ENCODE measurements around the gene NLRP1.
"Not testable (repeated sequence)": the region's sequence is repeated elsewhere in the genome, so short reads cannot be mapped to it uniquely, and the experiment has no call there.

NLRP1 gene

DNA sequence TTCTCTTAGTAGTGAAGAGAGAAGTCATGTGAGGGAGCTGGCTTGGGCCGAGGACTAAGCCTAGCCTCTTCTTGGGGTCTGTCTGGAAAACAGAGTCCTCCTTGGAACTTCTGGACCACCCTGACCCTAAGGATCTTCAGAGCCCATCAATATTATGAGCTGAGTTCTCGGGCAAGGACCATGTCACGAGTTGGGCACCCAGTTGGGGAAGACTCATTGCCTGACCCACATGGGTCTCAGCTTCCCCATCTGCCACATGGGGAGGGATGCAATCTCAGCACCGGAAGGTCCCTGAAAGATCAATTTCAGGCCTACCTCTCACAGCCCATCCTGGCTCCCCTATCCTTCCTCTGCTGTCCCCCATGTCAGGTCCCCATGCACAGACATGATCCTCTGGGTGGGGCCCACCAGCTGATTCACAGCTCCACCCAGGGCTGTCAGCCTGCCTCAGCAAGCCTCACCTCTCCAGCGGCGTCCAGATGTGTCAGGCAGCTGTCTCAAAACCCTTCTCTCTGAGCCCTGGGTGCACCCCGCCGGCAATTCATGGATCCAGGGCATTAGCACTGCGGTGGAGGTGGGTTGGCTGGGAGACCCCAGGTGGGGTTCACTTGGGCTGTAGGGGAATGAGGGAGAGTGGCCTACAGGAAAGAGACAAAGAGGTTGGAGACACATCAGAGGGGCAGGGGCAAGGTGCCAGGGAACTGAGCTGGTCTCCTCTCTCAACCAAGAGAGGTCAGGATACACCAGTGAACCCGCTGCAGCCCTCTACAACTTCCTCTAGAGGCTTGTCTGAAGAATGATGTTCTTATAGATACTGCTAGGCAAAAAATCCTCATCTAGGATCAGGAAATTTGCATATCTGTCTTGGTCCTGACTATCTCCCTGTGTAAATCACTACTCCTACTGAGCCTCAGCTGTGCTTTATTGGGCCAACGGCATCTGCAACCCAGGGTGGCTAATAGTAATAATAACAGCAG, 1.8 kb downstream of the NLRP1 start:
- H3K27me3 ChIP-seq (ENCODE audit: insufficient read depth, low read length), result no peaks in the 10 kb centered on the region
- no peaks in the 10 kb centered on the region for H3K9me3 ChIP-seq (ENCODE audit: low read length)
- no peak overlapping the region for H3K4me3 ChIP-seq (ENCODE audit: low read length)
- no peaks in the 10 kb centered on the region for H3K36me3 ChIP-seq (ENCODE audit: insufficient read depth, low read length)
- H3K4me1 ChIP-seq (ENCODE audit: insufficient read depth, low read length), result no peaks in the 10 kb centered on the region
- H2AFZ ChIP-seq (ENCODE audit: low read depth, low read length), result no peak overlapping the region

- H3K36me3 ChIP-seq (ENCODE audit: insufficient read depth, low read length), result no peaks in the 10 kb centered on the region
- no peaks in the 10 kb centered on the region for H3K9me3 ChIP-seq (ENCODE audit: low read length)
- H2AFZ ChIP-seq (ENCODE audit: low read depth, low read length), result no peak overlapping the region
- H3K4me1 ChIP-seq (ENCODE audit: insufficient read depth, low read length), result no peaks in the 10 kb centered on the region
- no peaks in the 10 kb centered on the region for H3K27me3 ChIP-seq (ENCODE audit: insufficient read depth, low read length)
- no peak overlapping the region for H3K4me3 ChIP-seq (ENCODE audit: low read length)
Observed at GRCh38 chr17:5581655-5582054, 2.7 kb downstream of the NLRP1 start.

GRCh38 chr17:5580969-5581368, 3.3 kb downstream of the NLRP1 start:
- H3K4me1 ChIP-seq (ENCODE audit: insufficient read depth, low read length), result no peaks in the 10 kb centered on the region
- H3K36me3 ChIP-seq (ENCODE audit: insufficient read depth, low read length), result no peaks in the 10 kb centered on the region
- H3K4me3 ChIP-seq (ENCODE audit: low read length), result no peak overlapping the region

GRCh38 chr17:5580367-5580766, 3.9 kb downstream of the NLRP1 start:
- H3K36me3 ChIP-seq (ENCODE audit: insufficient read depth, low read length), result no peaks in the 10 kb centered on the region
- no peaks in the 10 kb centered on the region for H3K9me3 ChIP-seq (ENCODE audit: low read length)
- no peaks in the 10 kb centered on the region for H3K27me3 ChIP-seq (ENCODE audit: insufficient read depth, low read length)
- H3K4me1 ChIP-seq (ENCODE audit: insufficient read depth, low read length), result no peaks in the 10 kb centered on the region
- H2AFZ ChIP-seq (ENCODE audit: low read depth, low read length), result no peak overlapping the region
- H3K4me3 ChIP-seq (ENCODE audit: low read length), result no peak overlapping the region

More at GRCh38 chr17:5580969-5581368, 3.3 kb downstream of the NLRP1 start:
- no peak overlapping the region for H2AFZ ChIP-seq (ENCODE audit: low read depth, low read length)
- H3K9me3 ChIP-seq (ENCODE audit: low read length), result no peaks in the 10 kb centered on the region
- H3K27me3 ChIP-seq (ENCODE audit: insufficient read depth, low read length), result no peaks in the 10 kb centered on the region

DNA sequence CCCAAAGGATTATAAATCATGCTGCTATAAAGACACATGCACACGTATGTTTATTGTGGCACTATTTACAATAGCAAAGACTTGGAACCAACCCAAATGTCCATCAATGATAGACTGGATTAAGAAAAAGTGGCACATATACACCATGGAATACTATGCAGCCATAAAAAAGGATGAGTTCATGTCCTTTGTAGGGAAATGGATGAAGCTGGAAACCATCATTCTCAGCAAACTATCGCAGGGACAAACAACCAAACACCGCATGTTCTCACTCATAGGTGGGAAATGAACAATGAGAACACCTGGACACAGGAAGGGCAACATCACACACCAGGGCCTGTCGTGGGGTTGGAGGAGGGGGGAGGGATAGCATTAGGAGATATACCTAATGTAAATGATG, 5.5 kb downstream of the NLRP1 start:
- not testable (repeated sequence) for H3K9me3 ChIP-seq (ENCODE audit: low read length); H3K27me3 ChIP-seq (ENCODE audit: insufficient read depth, low read length); H3K4me3 ChIP-seq (ENCODE audit: low read length)

DNA sequence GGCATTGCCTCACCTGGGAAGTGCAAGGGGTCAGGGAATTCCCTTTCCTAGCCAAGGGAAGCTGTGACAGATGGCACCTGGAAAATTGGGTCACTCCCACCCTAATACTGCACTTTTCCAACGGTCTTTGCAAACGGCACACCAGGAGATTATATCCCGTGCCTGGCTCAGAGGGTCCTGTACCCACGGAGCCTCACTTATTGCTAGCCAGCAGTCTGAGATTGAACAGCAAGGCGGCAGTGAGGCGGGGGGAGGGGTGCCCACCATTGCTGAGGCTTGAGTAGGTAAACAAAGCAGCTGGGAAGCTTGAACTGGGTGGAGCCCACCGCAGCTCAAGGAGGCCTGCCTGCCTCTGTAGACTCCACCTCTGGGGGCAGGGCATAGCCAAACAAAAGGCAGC, 11.3 kb downstream of the NLRP1 start:
- H2AFZ ChIP-seq (ENCODE audit: low read depth, low read length); H3K9me3 ChIP-seq (ENCODE audit: low read length); H3K4me3 ChIP-seq (ENCODE audit: low read length); H3K36me3 ChIP-seq (ENCODE audit: insufficient read depth, low read length); H3K4me1 ChIP-seq (ENCODE audit: insufficient read depth, low read length); H3K27me3 ChIP-seq (ENCODE audit: insufficient read depth, low read length): not testable (repeated sequence)

More for the DNA sequence above, 5.5 kb downstream of the NLRP1 start:
- not testable (repeated sequence) for H2AFZ ChIP-seq (ENCODE audit: low read depth, low read length); H3K4me1 ChIP-seq (ENCODE audit: insufficient read depth, low read length); H3K36me3 ChIP-seq (ENCODE audit: insufficient read depth, low read length)

- Histone ChIP-seq H2AFZ (ENCODE audit: low read depth, low read length) (no peak overlapping the region), H3K27me3 (ENCODE audit: insufficient read depth, low read length) (no peaks in the 10 kb centered on the region), H3K4me1 (ENCODE audit: insufficient read depth, low read length) (no peaks in the 10 kb centered on the region), H3K9me3 (ENCODE audit: low read length) (no peaks in the 10 kb centered on the region), H3K36me3 (ENCODE audit: insufficient read depth, low read length) (no peaks in the 10 kb centered on the region), H3K4me3 (ENCODE audit: low read length) (no peak overlapping the region)
Observed at GRCh38 chr17:5571281-5571680, 13.0 kb downstream of the NLRP1 start.

DNA sequence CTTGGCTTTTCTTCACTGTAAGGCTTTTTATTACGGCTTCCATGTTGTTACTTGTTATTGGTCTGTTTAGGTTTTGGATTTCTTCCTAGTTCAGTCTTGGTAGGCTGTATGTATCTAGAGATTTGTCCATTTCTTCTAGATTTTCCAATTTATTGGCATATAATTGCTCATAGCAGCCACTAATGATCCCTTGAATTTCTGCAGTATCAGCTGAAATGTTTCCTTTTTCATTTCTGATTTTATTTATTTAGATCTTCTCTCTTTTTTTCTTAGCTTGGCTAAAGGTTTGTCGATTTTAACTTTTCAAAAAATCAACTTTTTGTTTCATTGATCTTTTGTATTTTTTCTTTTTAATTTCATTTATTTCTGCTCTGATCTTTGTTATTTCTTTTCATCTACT, 18.5 kb downstream of the NLRP1 start:
- H3K4me1 ChIP-seq (ENCODE audit: insufficient read depth, low read length), result no peaks in the 10 kb centered on the region
- no peak overlapping the region for H3K4me3 ChIP-seq (ENCODE audit: low read length)
- H2AFZ ChIP-seq (ENCODE audit: low read depth, low read length), result no peak overlapping the region
- H3K36me3 ChIP-seq (ENCODE audit: insufficient read depth, low read length), result no peaks in the 10 kb centered on the region
- peaks cover 6% of the 10 kb centered on the region for H3K9me3 ChIP-seq (ENCODE audit: low read length)
- no peaks in the 10 kb centered on the region for H3K27me3 ChIP-seq (ENCODE audit: insufficient read depth, low read length)

DNA sequence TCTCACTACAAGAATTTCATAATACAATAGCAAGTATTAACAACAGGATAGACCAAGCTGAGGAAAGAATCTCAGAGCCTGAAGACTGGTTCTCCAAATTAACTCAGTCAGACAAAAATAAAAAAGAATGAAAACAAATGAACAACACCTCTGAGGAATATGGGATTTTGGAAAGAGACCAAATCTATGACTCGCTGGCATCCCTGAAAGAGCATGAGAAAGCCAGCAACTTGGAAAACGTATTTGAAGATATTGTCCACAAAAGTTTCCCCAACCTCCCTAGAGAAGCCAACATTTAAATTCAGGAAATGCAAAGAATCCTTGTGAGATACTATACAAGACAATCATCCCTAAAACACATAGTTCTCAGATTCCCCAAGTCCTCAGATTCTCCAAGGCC, 20.9 kb downstream of the NLRP1 start:
- no peaks in the 10 kb centered on the region for H3K27me3 ChIP-seq (ENCODE audit: insufficient read depth, low read length)
- peaks cover 6% of the 10 kb centered on the region for H3K9me3 ChIP-seq (ENCODE audit: low read length)
- H3K4me1 ChIP-seq (ENCODE audit: insufficient read depth, low read length), result no peaks in the 10 kb centered on the region
- H3K36me3 ChIP-seq (ENCODE audit: insufficient read depth, low read length), result no peaks in the 10 kb centered on the region
- no peak overlapping the region for H2AFZ ChIP-seq (ENCODE audit: low read depth, low read length)
- no peak overlapping the region for H3K4me3 ChIP-seq (ENCODE audit: low read length)

GRCh38 chr17:5562661-5563360, 21.5 kb downstream of the NLRP1 start:
- Histone ChIP-seq H3K9me3 (ENCODE audit: low read length) (peaks cover 6% of the 10 kb centered on the region), H3K4me1 (ENCODE audit: insufficient read depth, low read length) (no peaks in the 10 kb centered on the region), H3K4me3 (ENCODE audit: low read length) (no peak overlapping the region), H2AFZ (ENCODE audit: low read depth, low read length) (no peak overlapping the region), H3K27me3 (ENCODE audit: insufficient read depth, low read length) (no peaks in the 10 kb centered on the region), H3K36me3 (ENCODE audit: insufficient read depth, low read length) (no peaks in the 10 kb centered on the region)

- H3K36me3 ChIP-seq (ENCODE audit: insufficient read depth, low read length), result no peaks in the 10 kb centered on the region
- no peak overlapping the region for H3K4me3 ChIP-seq (ENCODE audit: low read length)
- peaks cover 6% of the 10 kb centered on the region for H3K9me3 ChIP-seq (ENCODE audit: low read length)
Observed at GRCh38 chr17:5561736-5562571, 22.4 kb downstream of the NLRP1 start.

GRCh38 chr17:5560361-5560988, 23.8 kb downstream of the NLRP1 start:
- H3K9me3 ChIP-seq (ENCODE audit: low read length), result peaks cover 6% of the 10 kb centered on the region
- no peak overlapping the region for H3K4me3 ChIP-seq (ENCODE audit: low read length)
- H3K27me3 ChIP-seq (ENCODE audit: insufficient read depth, low read length), result no peaks in the 10 kb centered on the region
- H3K4me1 ChIP-seq (ENCODE audit: insufficient read depth, low read length), result no peaks in the 10 kb centered on the region
- no peak overlapping the region for H2AFZ ChIP-seq (ENCODE audit: low read depth, low read length)
- no peaks in the 10 kb centered on the region for H3K36me3 ChIP-seq (ENCODE audit: insufficient read depth, low read length)

More at GRCh38 chr17:5561736-5562571, 22.4 kb downstream of the NLRP1 start:
- no peaks in the 10 kb centered on the region for H3K4me1 ChIP-seq (ENCODE audit: insufficient read depth, low read length)
- no peaks in the 10 kb centered on the region for H3K27me3 ChIP-seq (ENCODE audit: insufficient read depth, low read length)
- H2AFZ ChIP-seq (ENCODE audit: low read depth, low read length), result no peak overlapping the region

Measured in neuron (in vitro differentiated cells).